HepG2 (cell line): Measurements from ENCODE around the gene RIPK3. TPM values are rescaled to one million over a fixed set of nuclear protein-coding genes. Genes with fewer than 3 reads are reported as not detected.

Source experiments
- ATAC-seq: fragments of 200-7000 bp; cut with Tn5 transposase; 3 replicates; pipeline ENCODE4 v1.9.1; 2020; ENCODE audit warnings: mild to moderate bottlenecking, moderate library complexity
- BruUV-seq: library from RNA; stranded (reverse); fragments of 400-500 nt; replicated peaks from 2 replicates; lab custom pipeline; 2021; lab: Mats Ljungman, UMichigan
- CTCF ChIA-PET: fragments of 300-600 bp; formaldehyde crosslinking; extraction: SDS; loops from one replicate; lab custom pipeline; 2021; ENCODE audit warnings: low total read pairs, inconsistent platforms, low intra/inter-chr PET ratio; lab: Yijun Ruan, JAX
- POLR2A ChIA-PET: fragments of 350-600 bp; sonication (Branson Sonifier 250); formaldehyde crosslinking; loops from one replicate; lab custom pipeline; 2020; ENCODE audit warnings: antibody characterized with exemption, inconsistent platforms; lab: Yijun Ruan, JAX
- DNase-seq: peaks from one replicate; pipeline ENCODE4 v3.0.0-alpha.2; 2015; ENCODE audit warnings: low spot score
- FAIRE-seq: peaks from 3 replicates; lab custom pipeline; 2011; peaks lifted over from hg19 to GRCh38; lab: Jason Lieb, UNC
- H2AFZ ChIP-seq: one replicate; pipeline ENCODE4 v1.6.1; 2011; ENCODE audit warnings: low read length, inconsistent platforms
- H3K27ac ChIP-seq: fragments of 300-600 bp; 3 replicates; pipeline ENCODE4 v1.8.0; 2011; ENCODE audit warnings: mixed run types, mild to moderate bottlenecking, mixed read lengths, low read length, inconsistent platforms; ENCODE audit not compliant: insufficient read depth; ENCODE audit errors: extremely low read length
- H3K27me3 ChIP-seq, 2 experiments: fragments of 200-600 bp in 1 of 2; 2 replicates in 1 of 2; 3 replicates in 1 of 2; pipeline versions ENCODE4 v1.6.0 to v1.8.0; 2011; ENCODE audit warnings: low read length in 2 of 2, mild to moderate bottlenecking in 2 of 2, moderate library complexity in 2 of 2, inconsistent platforms in 1 of 2; ENCODE audit not compliant: insufficient read depth in 2 of 2, control insufficient read depth in 1 of 2
- H3K36me3 ChIP-seq, 2 experiments: fragments of 200-600 bp in 1 of 2; replicated peaks in 1 of 2; 2 replicates in 1 of 2; 3 replicates in 1 of 2; pipeline versions ENCODE4 v1.5.1 to v1.8.0; 2011; ENCODE audit warnings: low read length in 2 of 2, inconsistent platforms in 1 of 2; ENCODE audit not compliant: insufficient read depth in 2 of 2, control insufficient read depth in 1 of 2
- H3K4me1 ChIP-seq: 2 replicates; pipeline ENCODE4 v1.5.1; 2012; ENCODE audit warnings: low read length, inconsistent platforms; ENCODE audit not compliant: insufficient read depth
- H3K4me2 ChIP-seq: 2 replicates; pipeline ENCODE4 v1.6.0; 2011; ENCODE audit warnings: low read depth, low read length, inconsistent platforms
- H3K4me3 ChIP-seq, 3 experiments: fragments of 200-600 bp in 1 of 3; sonication (generic), shearing (Covaris generic) in 1 of 3; replicated peaks in 1 of 3; 2 replicates each; pipeline ENCODE4 v1.5.1; 2011 to 2016; ENCODE audit warnings: low read length in 3 of 3, inconsistent platforms in 2 of 3, low read depth in 2 of 3, mild to moderate bottlenecking in 2 of 3, control low read depth in 1 of 3, mixed read lengths in 1 of 3; ENCODE audit not compliant: insufficient read depth in 1 of 3
- H3K79me2 ChIP-seq: one replicate; pipeline ENCODE4 v1.6.1; 2011; ENCODE audit warnings: low read length, inconsistent platforms; ENCODE audit not compliant: insufficient read depth
- H3K9ac ChIP-seq: 2 replicates; pipeline ENCODE4 v1.6.0; 2011; ENCODE audit warnings: mild to moderate bottlenecking, low read depth, low read length, inconsistent platforms; ENCODE audit not compliant: insufficient read depth
- H3K9me3 ChIP-seq: 2 replicates; pipeline ENCODE4 v1.5.1; 2012; ENCODE audit warnings: mild to moderate bottlenecking, low read length
- H4K20me1 ChIP-seq: 2 replicates; pipeline ENCODE4 v1.6.0; 2011; ENCODE audit warnings: inconsistent platforms, mild to moderate bottlenecking, low read length, moderate library complexity; ENCODE audit not compliant: insufficient read depth
- ETV5 ChIP-seq: IDR thresholded peaks from 2 replicates; pipeline ENCODE4 v1.6.1; 2018; ENCODE audit warnings: missing biosample characterization, missing genetic modification reagents, inconsistent platforms, borderline replicate concordance
- FOSL2 ChIP-seq: sonication (generic); formaldehyde crosslinking; IDR thresholded peaks from 2 replicates; pipeline ENCODE4 v1.4.0; 2020; ENCODE audit warnings: missing genetic modification reagents
- KAT8 ChIP-seq: IDR thresholded peaks from 2 replicates; pipeline ENCODE4 v1.6.1; 2016; ENCODE audit warnings: missing genetic modification reagents, missing compliant biosample characterization
- MIER3 ChIP-seq: IDR thresholded peaks from 2 replicates; pipeline ENCODE4 v1.6.1; 2016; ENCODE audit warnings: missing compliant biosample characterization, borderline replicate concordance
- NFKBIZ ChIP-seq: IDR thresholded peaks from 2 replicates; pipeline ENCODE4 v1.6.1; 2018; ENCODE audit warnings: missing genetic modification reagents, missing compliant biosample characterization
- NFYC ChIP-seq: IDR thresholded peaks from 2 replicates; pipeline ENCODE4 v1.6.1; 2016; ENCODE audit warnings: missing genetic modification reagents, missing compliant biosample characterization
- PCBP2 ChIP-seq: fragments of 200-400 bp; formaldehyde crosslinking; optimal IDR thresholded peaks from 2 replicates; pipeline ENCODE3; 2018; ENCODE audit warnings: low read length, low read depth; ENCODE audit not compliant: poor library complexity, severe bottlenecking
- PRDM10 ChIP-seq: sonication (generic); formaldehyde crosslinking; IDR thresholded peaks from 2 replicates; pipeline ENCODE4 v1.4.0; 2020; ENCODE audit warnings: low read depth, missing genetic modification reagents
- SIN3A ChIP-seq: IDR thresholded peaks from 2 replicates; pipeline ENCODE4 v1.6.1; 2011; ENCODE audit warnings: low read depth, mild to moderate bottlenecking, control low read depth, low read length, borderline replicate concordance
- ZBTB33 ChIP-seq: sonication (generic); formaldehyde crosslinking; IDR thresholded peaks from 2 replicates; pipeline ENCODE4 v1.4.0; 2020; ENCODE audit warnings: missing genetic modification reagents
- ZBTB7B ChIP-seq: sonication (generic); formaldehyde crosslinking; IDR thresholded peaks from 2 replicates; pipeline ENCODE4 v1.4.0; 2020; ENCODE audit warnings: missing genetic modification reagents
- ZEB1 ChIP-seq: IDR thresholded peaks from 2 replicates; pipeline ENCODE4 v1.6.1; 2012; ENCODE audit warnings: mild to moderate bottlenecking, low read depth, inconsistent platforms; ENCODE audit not compliant: insufficient replicate concordance
- ZNF124 ChIP-seq: sonication (generic); formaldehyde crosslinking; IDR thresholded peaks from 2 replicates; pipeline ENCODE4 v1.4.0; 2020; ENCODE audit warnings: missing genetic modification reagents
- ZNF138 ChIP-seq: sonication (generic); formaldehyde crosslinking; IDR thresholded peaks from 2 replicates; pipeline ENCODE4 v1.5.0; 2020; ENCODE audit warnings: mild to moderate bottlenecking, low read depth, missing genetic modification reagents
- ZNF703 ChIP-seq: sonication (generic); formaldehyde crosslinking; IDR thresholded peaks from 2 replicates; pipeline ENCODE4 v1.5.1; 2020; ENCODE audit warnings: missing genetic modification reagents, mild to moderate bottlenecking, moderate library complexity, borderline replicate concordance
- ZNF83 ChIP-seq: sonication (generic); formaldehyde crosslinking; IDR thresholded peaks from 2 replicates; pipeline ENCODE4 v1.4.0; 2020; ENCODE audit warnings: missing genetic modification reagents, mild to moderate bottlenecking, borderline replicate concordance
- WGBS: methylation state at CpG from one replicate; pipeline ENCODE4 v1.1.6; 2017; ENCODE audit warnings: low lambda C conversion rate; 5-methylcytosine and 5-hydroxymethylcytosine counted together
- in situ Hi-C: cut with HindIII; loops from 2 replicates; pipeline ENCODE4 v1.10.0; 2017; ENCODE audit warnings: low pct_unique_long_range_greater_than_20kb; ENCODE audit not compliant: extremely low pct_ligation_motif_present
- intact Hi-C: fragments of 100-400 bp; cut with micrococcal nuclease; formaldehyde crosslinking; loops from one replicate; pipeline ENCODE4 v1.10.0; 2022; ENCODE audit not compliant: unreplicated experiment
- polyA plus RNA-seq, 8 experiments: library from polyadenylated mRNA; depleted of rRNA in 3 of 8; stranded (reverse) in 7 of 8; unstranded in 1 of 8; fragments of >200 nt; fragmentation: Illumina TruSeq in 4 of 8; extraction: Trizol in 4 of 8; gene quantifications; 2 replicates each; pipeline versions ENCODE4 v1.2.1 to v1.2.3, GENCODE V29; 2011 to 2016; ENCODE audit warnings: low read depth in 4 of 8, missing spikeins in 1 of 8, mixed read lengths in 1 of 8; ENCODE audit not compliant: insufficient read depth in 1 of 8
- total RNA-seq, 5 experiments: library from RNA; depleted of rRNA; stranded (reverse); fragments of >200 nt; fragmentation: Illumina TruSeq; extraction: Trizol; gene quantifications; 2 replicates each; pipeline ENCODE4 v1.2.3, GENCODE V29; 2016; ENCODE audit warnings: low read depth in 1 of 5

Gene RIPK3
- total and polyA plus RNA-seq, 2 of the 13 experiments (the other 11 are each of a cell fraction or from before 2014, with no cell fraction given) = not detected

GRCh38 chr14:24317141-24317928, 22.5 kb downstream of the RIPK3 start:
- FAIRE-seq = peak; percentile 4
- ATAC-seq = no peak
- CTCF ChIA-PET = interaction anchor here (1.5 to 2.4 kb wide), 2 partner anchors 20 to 119 kb away, joined by 4 to 7 read pairs; no protein-coding TSS in a partner anchor
- TF ChIP-seq NFKBIZ (CRISPR knock-in tag) (no peak), FOSL2 (CRISPR knock-in tag) (peak; percentile 65; the same call in 1 of the 2 replicates), ZEB1 (no peak), SIN3A (0 out of 2 replicates have a peak, but pooled peaks have one; percentile 21), ZBTB7B (CRISPR knock-in tag) (no peak), MIER3 (0 out of 2 replicates have a peak, but pooled peaks have one; percentile 21), ZNF703 (CRISPR knock-in tag) (0 out of 2 replicates have a peak, but pooled peaks have one; percentile 9), ZBTB33 (CRISPR knock-in tag) (no peak), PCBP2 (no peak), ZNF138 (CRISPR knock-in tag) (no peak), ETV5 (peak; percentile 19; the same call in 1 of the 2 replicates), ZNF124 (CRISPR knock-in tag) (no peak), KAT8 (CRISPR knock-in tag) (no peak), NFYC (0 out of 2 replicates have a peak, but pooled peaks have one; percentile 23), ZNF83 (CRISPR knock-in tag) (no peak), PRDM10 (0 out of 2 replicates have a peak, but pooled peaks have one; percentile 50)

More at GRCh38 chr14:24317141-24317928, 22.5 kb downstream of the RIPK3 start:
- WGBS = 72% methylated on average over 3 of the region's 3 CpGs
- Histone ChIP-seq H3K79me2 (no peaks in the 10 kb centered on the region), H3K27me3 (peaks cover 11 to 48% of the 10 kb centered on the region in 2 experiments; a peak in 4 of 5 replicates), H3K36me3 (no peaks in the 10 kb centered on the region), H3K9me3 (no peaks in the 10 kb centered on the region), H4K20me1 (no peaks in the 10 kb centered on the region), H3K27ac (no peak overlapping the region), H3K4me1 (peaks cover 37% of the 10 kb centered on the region), H3K4me3 (no peak overlapping the region), H3K9ac (no peak overlapping the region), H2AFZ (no peak overlapping the region), H3K4me2 (no peak overlapping the region)
- no peak for DNase-seq
- POLR2A ChIA-PET = interaction anchor here (1.2 to 3.5 kb wide), 9 partner anchors 9 to 176 kb away, joined by 4 to 57 read pairs (median 16); partner anchors contain the start of genes CBLN3, CIDEB, DHRS1 and EMC9
- in situ Hi-C loops (no loop called here), intact Hi-C loops (no loop called here)
- no TSS peak for BruUV-seq
